Activated CD8-positive, alpha-beta memory T cell treated with anti-CD3 and anti-CD28 coated beads, Interleukin-2, amount 10 ng/mL, durations not matched to agents 7 days and 5 days (primary cell): Measurements from ENCODE around the gene TP53BP2. TPM values are rescaled to one million over a fixed set of nuclear protein-coding genes. Genes with fewer than 3 reads are reported as not detected.

ENCODE experiments used
- ATAC-seq: fragments of 150-1000 bp; cut with Tn5 transposase; one replicate; pipeline ENCODE4 v1.10.0; 2021; ENCODE audit warnings: moderate library complexity
- CTCF ChIA-PET: fragments of 350-600 bp; sonication (Branson Sonifier 250); formaldehyde crosslinking; loops from one replicate; lab custom pipeline; 2021; ENCODE audit warnings: antibody characterized with exemption; lab: Charles Lee
- DNase-seq: peaks from one replicate; pipeline ENCODE4 v3.0.0-alpha.2; 2020
- H3K27ac Mint-ChIP-seq: one replicate; pipeline ENCODE4 v1.8.0; 2021; ENCODE audit warnings: mild to moderate bottlenecking, mixed read lengths
- H3K27me3 Mint-ChIP-seq: one replicate; pipeline ENCODE4 v1.8.0; 2021; ENCODE audit warnings: mixed read lengths
- H3K36me3 Mint-ChIP-seq: one replicate; pipeline ENCODE4 v1.8.0; 2021; ENCODE audit warnings: mild to moderate bottlenecking, mixed read lengths
- H3K4me1 Mint-ChIP-seq: one replicate; pipeline ENCODE4 v1.8.0; 2021; ENCODE audit warnings: mixed read lengths
- H3K4me3 Mint-ChIP-seq: one replicate; pipeline ENCODE4 v1.8.0; 2021; ENCODE audit warnings: mild to moderate bottlenecking, moderate library complexity, mixed read lengths
- H3K9me3 Mint-ChIP-seq: one replicate; pipeline ENCODE4 v1.8.0; 2022; ENCODE audit warnings: low read depth, mixed read lengths
- total RNA-seq, 2 experiments: library from RNA; stranded (reverse); gene quantifications; one replicate each; pipeline ENCODE4 v1.2.3, GENCODE V29; 2021

The TP53BP2 gene
- total RNA-seq, 2 experiments from 2014 or later, result 35.8 to 39.6 TPM

DNA sequence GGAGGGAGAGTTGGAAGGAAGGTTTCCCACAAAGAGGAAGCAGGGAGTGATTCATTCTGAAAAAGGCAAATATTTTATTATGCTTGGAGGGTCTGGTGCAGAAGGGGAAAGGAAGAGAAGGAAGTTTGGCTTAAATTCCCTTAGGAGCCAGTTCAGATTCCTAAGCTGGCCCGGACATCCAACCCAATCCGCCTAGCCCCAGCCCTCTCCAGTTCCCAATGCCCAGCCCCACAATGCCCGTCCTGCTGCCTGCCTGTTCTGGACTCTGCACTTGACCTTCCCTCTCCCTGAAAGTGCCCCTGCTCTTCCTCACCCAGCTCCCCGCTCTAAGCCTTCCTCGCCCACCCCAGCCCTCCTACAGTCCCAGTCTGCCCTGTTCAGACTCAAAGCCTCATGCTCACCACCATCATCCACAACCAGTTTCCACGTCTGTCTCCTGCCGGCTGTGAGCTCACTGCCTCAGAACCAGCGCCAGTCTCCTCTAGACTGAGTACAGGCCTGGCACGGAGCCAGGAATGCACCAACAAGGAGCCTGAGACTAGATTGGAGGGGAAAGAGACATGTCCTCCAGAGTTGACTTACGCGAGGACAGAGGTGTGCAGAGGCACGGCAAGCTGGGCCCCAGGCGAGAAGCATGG lies 114.5 kb downstream of the TP53BP2 start:
- no peak overlapping the region for H3K4me3 Mint-ChIP-seq
- peaks cover 48% of the 10 kb centered on the region for H3K36me3 Mint-ChIP-seq
- peak overlapping the region; percentile 24 for H3K27ac Mint-ChIP-seq
- DNase-seq (no peak), ATAC-seq (no peak)
- H3K4me1 Mint-ChIP-seq, result peaks cover 55% of the 10 kb centered on the region
- H3K9me3 Mint-ChIP-seq, result no peaks in the 10 kb centered on the region
- H3K27me3 Mint-ChIP-seq, result no peaks in the 10 kb centered on the region
- CTCF ChIA-PET, result interaction anchor here (1.4 to 5.6 kb wide), 2 partner anchors 15 to 17 kb away, joined by 3 to 43 read pairs; no protein-coding TSS in a partner anchor

DNA sequence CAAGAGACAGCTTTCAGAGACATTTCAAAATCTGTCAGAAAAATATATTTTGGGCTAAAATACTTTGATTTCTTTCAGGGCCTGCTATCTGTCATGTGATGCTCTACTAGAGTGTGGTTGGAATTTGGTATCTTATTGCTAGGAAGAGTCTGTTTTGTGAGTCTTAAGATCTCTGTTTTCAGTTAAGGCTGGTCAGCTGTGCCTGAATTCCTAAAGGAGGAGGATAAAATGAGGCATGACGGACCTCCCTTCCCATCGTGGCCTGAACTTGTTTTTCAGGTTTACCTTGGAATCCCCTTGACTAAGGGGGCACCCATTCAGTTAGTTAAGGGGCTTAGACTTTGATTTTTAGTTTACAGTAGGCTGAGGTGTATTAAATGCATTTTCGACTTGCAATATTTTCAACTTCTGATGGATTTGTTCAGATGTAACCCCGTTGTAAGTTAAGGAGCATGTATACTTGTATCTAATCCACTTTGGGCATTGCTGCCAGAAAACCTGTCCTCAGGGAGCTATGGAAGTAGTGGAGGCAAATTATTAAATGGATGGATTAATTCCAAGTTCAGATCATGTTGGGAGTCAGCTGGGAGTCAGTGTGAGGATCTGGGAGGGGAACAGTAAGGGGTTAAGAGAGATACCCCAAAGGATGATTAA lies 115.1 kb downstream of the TP53BP2 start:
- Mint-ChIP-seq H3K9me3 (no peaks in the 10 kb centered on the region), H3K27ac (peak overlapping the region; percentile 22), H3K4me3 (no peak overlapping the region), H3K27me3 (no peaks in the 10 kb centered on the region), H3K4me1 (peaks cover 61% of the 10 kb centered on the region), H3K36me3 (peaks cover 53% of the 10 kb centered on the region)
- ATAC-seq, result no peak
- CTCF ChIA-PET, result interaction anchor here (0.7 to 5.6 kb wide), 5 partner anchors 14 to 687 kb away, joined by 3 to 43 read pairs (median 5); partner anchors contain the start of gene CAPN2
- no peak for DNase-seq

DNA sequence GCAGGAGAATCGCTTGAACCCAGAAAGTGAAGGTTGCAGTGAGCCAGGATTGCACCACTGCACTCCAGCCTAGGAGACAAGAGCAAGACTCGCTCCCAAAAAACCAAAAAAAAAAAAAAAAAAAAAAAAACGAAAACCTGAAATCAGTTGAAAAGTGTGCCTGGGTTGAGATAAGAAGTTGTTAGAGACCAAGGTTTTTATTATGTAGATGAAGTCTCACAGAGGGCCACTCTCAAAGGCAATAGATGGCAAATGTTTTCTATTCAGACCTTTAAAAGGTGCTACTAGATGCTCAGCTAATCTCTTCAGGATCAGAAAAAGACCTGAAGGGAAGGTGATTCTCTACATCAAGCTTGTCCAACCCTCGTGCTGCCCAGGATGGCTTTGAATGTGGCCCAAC lies 115.8 kb downstream of the TP53BP2 start:
- Mint-ChIP-seq H3K9me3 (no peaks in the 10 kb centered on the region), H3K27me3 (no peaks in the 10 kb centered on the region), H3K27ac (no peak overlapping the region), H3K4me1 (peaks cover 67% of the 10 kb centered on the region), H3K4me3 (no peak overlapping the region), H3K36me3 (peaks cover 57% of the 10 kb centered on the region)
- ATAC-seq (no peak), DNase-seq (no peak)
- CTCF ChIA-PET, result interaction anchor here (0.7 to 5.6 kb wide), 6 partner anchors 18 to 688 kb away, joined by 3 to 43 read pairs (median 4); partner anchors contain the start of gene CAPN2

Other genes with a start within 250 kb of the TP53BP2 start
- not detected for gene CAPN8, start 180.2 kb downstream of the TP53BP2 start, total RNA-seq
- gene CAPN2, start 133.4 kb downstream of the TP53BP2 start, total RNA-seq, result 100 to 1,000 TPM; 183 to 255 TPM